Duodenal mucosa (tissue), 2 donors: ENCODE results near the gene CFAP100.

ENCODE experiments used
- H3K27ac ChIP-seq: one replicate; pipeline ENCODE4 v1.7.0; 2013; ENCODE audit warnings: low read depth, low read length
- H3K27me3 ChIP-seq, 2 donors: one replicate each; pipeline ENCODE4 v1.7.0; 2013; ENCODE audit warnings: low read length in 2 of 2, control low read depth in 1 of 2; ENCODE audit not compliant: insufficient read depth in 2 of 2, control insufficient read depth in 1 of 2
- H3K36me3 ChIP-seq, 2 donors: one replicate each; pipeline ENCODE4 v1.7.0; 2013; ENCODE audit warnings: low read length in 2 of 2, control low read depth in 1 of 2; ENCODE audit not compliant: insufficient read depth in 2 of 2, control insufficient read depth in 1 of 2
- H3K4me1 ChIP-seq, 2 donors: one replicate each; pipeline ENCODE4 v1.7.0; 2013; ENCODE audit warnings: low read length in 2 of 2, control low read depth in 1 of 2; ENCODE audit not compliant: insufficient read depth in 2 of 2, control insufficient read depth in 1 of 2
- H3K4me3 ChIP-seq, 2 donors: one replicate each; pipeline ENCODE4 v1.7.0; 2013; ENCODE audit warnings: low read length in 2 of 2, low read depth in 1 of 2
- H3K9ac ChIP-seq, 2 donors: one replicate each; pipeline ENCODE4 v1.7.0; 2013; ENCODE audit warnings: low read length in 2 of 2, low read depth in 1 of 2
- H3K9me3 ChIP-seq, 2 donors: one replicate each; pipeline ENCODE4 v1.7.0; 2013; ENCODE audit warnings: low read length in 2 of 2, control low read depth in 1 of 2; ENCODE audit not compliant: control insufficient read depth in 1 of 2

Gene CFAP100

GRCh38 chr3:126367316-126367805 lies 27.3 kb upstream of the CFAP100 start:
- Histone ChIP-seq H3K27me3 (no peaks in the 10 kb centered on the region), H3K9ac (no peak overlapping the region), H3K27ac (no peak overlapping the region), H3K4me1 (no peaks in the 10 kb centered on the region), H3K36me3 (no peaks in the 10 kb centered on the region), H3K9me3 (no peaks in the 10 kb centered on the region), H3K4me3 (no peak overlapping the region)

- Histone ChIP-seq H3K4me3 (no peak overlapping the region), H3K36me3 (no peaks in the 10 kb centered on the region), H3K27me3 (no peaks in the 10 kb centered on the region), H3K9ac (no peak overlapping the region), H3K27ac (no peak overlapping the region), H3K4me1 (no peaks in the 10 kb centered on the region), H3K9me3 (no peaks in the 10 kb centered on the region)
These were observed 25.2 kb upstream of the CFAP100 start for GRCh38 chr3:126369490-126369889.

- Histone ChIP-seq H3K36me3 (no peaks in the 10 kb centered on the region), H3K4me3 (no peak overlapping the region), H3K9ac (no peak overlapping the region), H3K27ac (no peak overlapping the region), H3K4me1 (no peaks in the 10 kb centered on the region), H3K9me3 (no peaks in the 10 kb centered on the region), H3K27me3 (no peaks in the 10 kb centered on the region)
These were observed 24.7 kb upstream of the CFAP100 start for GRCh38 chr3:126370055-126370454.

- Histone ChIP-seq H3K27ac (no peak overlapping the region), H3K4me3 (no peak overlapping the region), H3K9me3 (no peaks in the 10 kb centered on the region), H3K4me1 (no peaks in the 10 kb centered on the region), H3K36me3 (no peaks in the 10 kb centered on the region), H3K27me3 (no peaks in the 10 kb centered on the region), H3K9ac (no peak overlapping the region)
These were observed 24.1 kb upstream of the CFAP100 start for GRCh38 chr3:126370606-126371005.

GRCh38 chr3:126371096-126371705 lies 23.5 kb upstream of the CFAP100 start:
- H3K4me1 ChIP-seq, result no peaks in the 10 kb centered on the region
- no peak overlapping the region for H3K27ac ChIP-seq
- no peak overlapping the region for H3K9ac ChIP-seq
- no peak overlapping the region for H3K4me3 ChIP-seq
- no peaks in the 10 kb centered on the region for H3K36me3 ChIP-seq
- H3K9me3 ChIP-seq, result no peaks in the 10 kb centered on the region
- no peaks in the 10 kb centered on the region for H3K27me3 ChIP-seq

- Histone ChIP-seq H3K9ac (no peak overlapping the region), H3K9me3 (no peaks in the 10 kb centered on the region)
These were observed 22.1 kb upstream of the CFAP100 start for GRCh38 chr3:126372413-126373145.

GRCh38 chr3:126373146-126373613 lies 21.5 kb upstream of the CFAP100 start:
- Histone ChIP-seq H3K9me3 (no peaks in the 10 kb centered on the region), H3K4me3 (no peak overlapping the region), H3K9ac (no peak overlapping the region), H3K27me3 (no peaks in the 10 kb centered on the region), H3K36me3 (no peaks in the 10 kb centered on the region), H3K4me1 (no peaks in the 10 kb centered on the region), H3K27ac (no peak overlapping the region)

More at GRCh38 chr3:126372413-126373145, 22.1 kb upstream of the CFAP100 start:
- Histone ChIP-seq H3K27ac (no peak overlapping the region), H3K4me3 (no peak overlapping the region), H3K27me3 (no peaks in the 10 kb centered on the region), H3K36me3 (no peaks in the 10 kb centered on the region), H3K4me1 (no peaks in the 10 kb centered on the region)

GRCh38 chr3:126373682-126374601 lies 20.8 kb upstream of the CFAP100 start:
- no peaks in the 10 kb centered on the region for H3K27me3 ChIP-seq
- H3K4me3 ChIP-seq, result no peak overlapping the region
- no peaks in the 10 kb centered on the region for H3K4me1 ChIP-seq
- H3K27ac ChIP-seq, result no peak overlapping the region
- H3K9ac ChIP-seq, result no peak overlapping the region
- no peaks in the 10 kb centered on the region for H3K9me3 ChIP-seq
- no peaks in the 10 kb centered on the region for H3K36me3 ChIP-seq

- no peaks in the 10 kb centered on the region for H3K27me3 ChIP-seq
- no peaks in the 10 kb centered on the region for H3K4me1 ChIP-seq
- no peaks in the 10 kb centered on the region for H3K36me3 ChIP-seq
- H3K27ac ChIP-seq, result no peak overlapping the region
- no peak overlapping the region for H3K4me3 ChIP-seq
- H3K9ac ChIP-seq, result no peak overlapping the region
- no peaks in the 10 kb centered on the region for H3K9me3 ChIP-seq
These were observed 18.8 kb upstream of the CFAP100 start for GRCh38 chr3:126375835-126376331.
